Neural cell (in vitro differentiated cells): ENCODE measurements around the gene EGR4. TPM values are rescaled to one million over a fixed set of nuclear protein-coding genes. Genes with fewer than 3 reads are reported as not detected.

Source experiments
- H2AFZ ChIP-seq: fragments of 200-600, 300-800 bp; sonication (generic), shearing (Covaris generic); 2 replicates; pipeline ENCODE4 v1.6.0; 2014; ENCODE audit warnings: low read depth, mild to moderate bottlenecking, antibody characterized with exemption, low read length, moderate library complexity
- H3F3A ChIP-seq: fragments of 200-600 bp; shearing (Covaris generic); 2 replicates; pipeline ENCODE4 v1.6.1; 2016; ENCODE audit warnings: mild to moderate bottlenecking, moderate library complexity, mixed read lengths, antibody characterized with exemption, low read length; ENCODE audit not compliant: insufficient read depth, poor library complexity, severe bottlenecking
- H3K27ac ChIP-seq: fragments of 200-600, 300-800 bp; sonication (generic), shearing (Covaris generic); 2 replicates; pipeline ENCODE4 v1.5.1; 2014; ENCODE audit warnings: mild to moderate bottlenecking, low read length, moderate library complexity
- H3K27me3 ChIP-seq: fragments of 300-800, 200-600 bp; sonication (generic), shearing (Covaris generic); 2 replicates; pipeline ENCODE4 v1.6.0; 2014; ENCODE audit warnings: mild to moderate bottlenecking, low read depth, low read length, moderate library complexity; ENCODE audit not compliant: insufficient read depth
- H3K36me3 ChIP-seq: fragments of 300-800, 200-600 bp; sonication (generic), shearing (Covaris generic); 2 replicates; pipeline ENCODE4 v1.5.1; 2014; ENCODE audit warnings: mild to moderate bottlenecking, antibody characterized with exemption, low read length, moderate library complexity; ENCODE audit not compliant: insufficient read depth
- H3K4me2 ChIP-seq: fragments of 300-800, 200-600 bp; sonication (generic), shearing (Covaris generic); 2 replicates; pipeline ENCODE4 v1.6.0; 2014; ENCODE audit warnings: mild to moderate bottlenecking, low read length
- H3K4me3 ChIP-seq: fragments of 300-800, 200-600 bp; sonication (generic), shearing (Covaris generic); 2 replicates; pipeline ENCODE4 v1.5.1; 2014; ENCODE audit warnings: mild to moderate bottlenecking, low read length, moderate library complexity
- H3K79me2 ChIP-seq: fragments of 200-600 bp; shearing (Covaris generic); replicated peaks from 2 replicates; pipeline ENCODE4 v1.6.0; 2014; ENCODE audit warnings: mild to moderate bottlenecking, low read length, moderate library complexity; ENCODE audit not compliant: insufficient read depth
- H3K9ac ChIP-seq: fragments of 300-800, 200-600 bp; sonication (generic), shearing (Covaris generic); 2 replicates; pipeline ENCODE4 v1.6.1; 2016; ENCODE audit warnings: mild to moderate bottlenecking, low read length, mixed read lengths
- H3K9me2 ChIP-seq: fragments of 200-600 bp; shearing (Covaris generic); 2 replicates; pipeline ENCODE4 v1.6.1; 2016; ENCODE audit warnings: mild to moderate bottlenecking, low read length, mixed read lengths; ENCODE audit not compliant: insufficient read depth
- H3K9me3 ChIP-seq: fragments of 200-600, 300-800 bp; sonication (generic), shearing (Covaris generic); 2 replicates; pipeline ENCODE4 v1.6.1; 2016; ENCODE audit warnings: mild to moderate bottlenecking, mixed run types, low read length, moderate library complexity, mixed read lengths
- H4K20me1 ChIP-seq: fragments of 200-600 bp; shearing (Covaris generic); 2 replicates; pipeline ENCODE4 v1.6.1; 2016; ENCODE audit warnings: mild to moderate bottlenecking, mixed run types; ENCODE audit not compliant: insufficient read depth
- EP300 ChIP-seq: fragments of 450-650 bp; conservative IDR thresholded peaks from 2 replicates; pipeline ENCODE4 v1.6.1; 2014; ENCODE audit warnings: antibody characterized with exemption, mild to moderate bottlenecking, moderate library complexity; ENCODE audit not compliant: poor library complexity, severe bottlenecking
- EZH2 ChIP-seq: fragments of 200-600, 300-800 bp; shearing (Covaris generic), sonication (generic); IDR thresholded peaks from 2 replicates; pipeline ENCODE4 v1.6.1; 2014; ENCODE audit warnings: antibody characterized with exemption, low read length, borderline replicate concordance, mild to moderate bottlenecking; ENCODE audit not compliant: insufficient read depth, poor library complexity, severe bottlenecking
- MXI1 ChIP-seq: fragments of 450-650 bp; conservative IDR thresholded peaks from 2 replicates; pipeline ENCODE4 v1.6.1; 2014; ENCODE audit warnings: antibody characterized with exemption, mild to moderate bottlenecking; ENCODE audit not compliant: poor library complexity, severe bottlenecking
- POLR2AphosphoS5 ChIP-seq: IDR thresholded peaks from 2 replicates; pipeline ENCODE4 v1.6.1; 2012
- RAD21 ChIP-seq: fragments of 450-650 bp; conservative IDR thresholded peaks from 2 replicates; pipeline ENCODE4 v1.6.1; 2014; ENCODE audit warnings: antibody characterized with exemption, mild to moderate bottlenecking, moderate library complexity
- REST ChIP-seq: IDR thresholded peaks from 2 replicates; pipeline ENCODE4 v1.6.1; 2012; ENCODE audit warnings: borderline replicate concordance
- SMC3 ChIP-seq: fragments of 450-650 bp; conservative IDR thresholded peaks from 2 replicates; pipeline ENCODE4 v1.6.1; 2014; ENCODE audit warnings: antibody characterized with exemption, mild to moderate bottlenecking, moderate library complexity; ENCODE audit not compliant: poor library complexity
- TAF1 ChIP-seq: IDR thresholded peaks from 2 replicates; pipeline ENCODE4 v1.6.1; 2012; ENCODE audit warnings: low read depth
- polyA plus RNA-seq: library from polyadenylated mRNA; depleted of rRNA; stranded (reverse); fragments of >200 nt; gene quantifications from 2 replicates; pipeline ENCODE4 v1.2.3, GENCODE V29; 2014
- TF ChIP-seq, protein P1 (sequence below): fragments of 450-650 bp; IDR thresholded peaks from 2 replicates; pipeline ENCODE4 v1.5.1; 2014; ENCODE audit warnings: antibody characterized with exemption, mild to moderate bottlenecking, moderate library complexity; ENCODE audit not compliant: poor library complexity, severe bottlenecking

Gene EGR4
- polyA plus RNA-seq, 1 donor from 2014 or later = not detected

- no peak overlapping the region for H3K4me2 ChIP-seq
- H3K27ac ChIP-seq = no peak overlapping the region
- H3K4me3 ChIP-seq = no peak overlapping the region
- H3K9me3 ChIP-seq = no peaks in the 10 kb centered on the region
- no peak overlapping the region for H2AFZ ChIP-seq
- H3K79me2 ChIP-seq = no peaks in the 10 kb centered on the region
- no peaks in the 10 kb centered on the region for H4K20me1 ChIP-seq
- H3F3A ChIP-seq = no peaks in the 10 kb centered on the region
- no peaks in the 10 kb centered on the region for H3K9me2 ChIP-seq
- peaks cover 68% of the 10 kb centered on the region for H3K27me3 ChIP-seq
- H3K36me3 ChIP-seq = no peaks in the 10 kb centered on the region
- TF ChIP-seq MXI1 (no peak), EZH2 (no peak), POLR2AphosphoS5 (no peak), EP300 (no peak), RAD21 (no peak), TAF1 (no peak), SMC3 (no peak)
- TF ChIP-seq, protein P1, sequence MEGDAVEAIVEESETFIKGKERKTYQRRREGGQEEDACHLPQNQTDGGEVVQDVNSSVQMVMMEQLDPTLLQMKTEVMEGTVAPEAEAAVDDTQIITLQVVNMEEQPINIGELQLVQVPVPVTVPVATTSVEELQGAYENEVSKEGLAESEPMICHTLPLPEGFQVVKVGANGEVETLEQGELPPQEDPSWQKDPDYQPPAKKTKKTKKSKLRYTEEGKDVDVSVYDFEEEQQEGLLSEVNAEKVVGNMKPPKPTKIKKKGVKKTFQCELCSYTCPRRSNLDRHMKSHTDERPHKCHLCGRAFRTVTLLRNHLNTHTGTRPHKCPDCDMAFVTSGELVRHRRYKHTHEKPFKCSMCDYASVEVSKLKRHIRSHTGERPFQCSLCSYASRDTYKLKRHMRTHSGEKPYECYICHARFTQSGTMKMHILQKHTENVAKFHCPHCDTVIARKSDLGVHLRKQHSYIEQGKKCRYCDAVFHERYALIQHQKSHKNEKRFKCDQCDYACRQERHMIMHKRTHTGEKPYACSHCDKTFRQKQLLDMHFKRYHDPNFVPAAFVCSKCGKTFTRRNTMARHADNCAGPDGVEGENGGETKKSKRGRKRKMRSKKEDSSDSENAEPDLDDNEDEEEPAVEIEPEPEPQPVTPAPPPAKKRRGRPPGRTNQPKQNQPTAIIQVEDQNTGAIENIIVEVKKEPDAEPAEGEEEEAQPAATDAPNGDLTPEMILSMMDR = no peak
- H3K9ac ChIP-seq = no peak overlapping the region
Observed at GRCh38 chr2:73286134-73286655, 7.2 kb downstream of the EGR4 start.

- Histone ChIP-seq H3K4me2 (no peak overlapping the region), H4K20me1 (no peaks in the 10 kb centered on the region), H2AFZ (no peak overlapping the region), H3K9me3 (no peaks in the 10 kb centered on the region), H3K9ac (no peak overlapping the region), H3K4me3 (peak overlapping the region; percentile 92), H3K79me2 (no peaks in the 10 kb centered on the region), H3K27me3 (peaks cover 58% of the 10 kb centered on the region), H3F3A (no peaks in the 10 kb centered on the region), H3K27ac (no peak overlapping the region), H3K36me3 (no peaks in the 10 kb centered on the region), H3K9me2 (no peaks in the 10 kb centered on the region)
- no peak for TF ChIP-seq POLR2AphosphoS5
- TF ChIP-seq MXI1 = no peak
- no peak for TF ChIP-seq REST
- TF ChIP-seq RAD21 = no peak
- no peak for TF ChIP-seq SMC3
- TF ChIP-seq EP300 = no peak
- TF ChIP-seq, protein P1 = no peak
- TF ChIP-seq EZH2 = no peak
- no peak for TF ChIP-seq TAF1
Observed at GRCh38 chr2:73285159-73285739, 8.1 kb downstream of the EGR4 start.
